COLO668 (cell line): Measurements from ENCODE around the gene ZMYND8.
"Not testable (repeated sequence)": the region's sequence is repeated elsewhere in the genome, so short reads cannot be mapped to it uniquely, and the experiment has no call there.

Experiments used
- DNase-seq: peaks from one replicate; lab custom pipeline; 2025; ENCODE audit not compliant: unreplicated experiment; lab: John Stamatoyannopoulos, UW

Gene ZMYND8

DNA sequence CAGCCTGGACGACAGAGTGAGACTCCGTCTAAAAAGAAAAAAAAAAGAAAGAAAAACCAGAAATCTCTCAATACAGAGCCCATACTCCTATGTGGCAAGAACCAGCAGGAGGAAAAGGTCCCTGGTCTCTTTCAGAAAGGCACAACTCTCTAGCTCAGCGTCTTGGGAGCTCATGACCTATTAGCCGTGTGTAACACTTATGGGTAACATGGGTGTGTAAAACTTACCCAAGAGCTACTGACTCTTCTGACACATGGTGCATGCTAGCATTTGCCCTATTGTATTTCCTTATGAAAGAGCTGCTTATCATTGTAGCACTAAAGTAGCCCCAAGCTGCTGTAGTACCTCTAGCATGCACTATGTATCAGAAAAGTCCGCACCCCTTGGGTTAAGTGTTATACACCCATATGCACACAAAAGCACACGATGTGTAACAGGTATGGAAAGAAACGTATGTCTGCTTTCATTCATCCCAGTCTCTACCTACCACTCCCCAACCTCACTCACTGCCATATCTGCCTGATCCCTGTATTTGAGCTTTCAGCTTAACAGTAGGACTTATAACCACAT, 85.4 kb downstream of the ZMYND8 start:
- no peak for DNase-seq

GRCh38 chr20:47269309-47270165, 87.0 kb downstream of the ZMYND8 start:
- no peak for DNase-seq

DNA sequence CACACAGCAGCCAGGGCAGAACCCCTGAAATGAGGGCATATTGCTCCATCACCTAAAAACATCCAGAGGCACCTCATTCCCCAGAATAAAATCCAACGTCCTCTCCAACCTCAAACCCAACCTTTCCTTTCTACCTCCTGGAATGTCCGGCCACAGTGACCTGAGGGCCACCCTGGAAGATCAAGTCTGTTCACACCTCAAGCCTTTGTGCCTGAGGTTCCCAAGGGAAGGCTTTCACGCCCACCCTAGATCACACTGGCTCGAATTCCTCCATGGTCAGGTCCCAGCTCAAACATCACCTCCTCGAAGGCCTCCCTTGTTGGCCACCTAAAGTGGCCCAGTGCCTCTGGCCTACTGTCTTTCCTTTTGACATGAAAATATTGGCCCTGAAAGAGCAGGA, 88.9 kb downstream of the ZMYND8 start:
- no peak for DNase-seq

DNA sequence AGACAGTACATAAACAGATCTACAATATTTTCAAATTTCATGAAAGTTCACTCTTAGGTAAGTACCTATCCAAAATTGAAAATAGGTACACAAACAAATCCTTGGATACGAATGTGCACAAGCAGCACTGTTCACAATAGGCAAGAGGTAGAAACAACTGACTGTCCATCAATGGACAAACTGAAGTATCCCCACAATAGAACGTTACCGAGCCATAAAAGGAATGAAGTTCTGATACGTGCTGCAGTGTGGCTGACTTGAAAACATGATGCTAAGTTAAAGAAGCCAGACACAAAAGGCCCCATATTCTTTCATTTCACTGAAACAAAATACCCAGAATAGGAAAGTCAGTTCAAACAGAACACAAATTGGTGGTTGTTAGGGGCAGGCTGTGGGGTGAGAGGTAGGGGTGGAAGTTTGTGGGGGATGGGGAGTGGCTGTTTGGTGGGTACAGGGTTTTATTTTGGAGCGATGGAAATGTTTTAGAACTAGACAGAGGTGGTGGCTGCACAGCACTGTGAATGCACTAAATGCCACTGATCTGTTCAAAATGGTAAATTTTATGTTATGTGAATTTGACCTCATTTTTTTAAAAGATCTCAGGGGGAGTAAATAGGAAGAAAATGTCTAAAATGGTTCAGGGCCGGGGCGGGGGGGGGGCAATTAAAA, 89.5 kb downstream of the ZMYND8 start:
- no peak for DNase-seq

DNA sequence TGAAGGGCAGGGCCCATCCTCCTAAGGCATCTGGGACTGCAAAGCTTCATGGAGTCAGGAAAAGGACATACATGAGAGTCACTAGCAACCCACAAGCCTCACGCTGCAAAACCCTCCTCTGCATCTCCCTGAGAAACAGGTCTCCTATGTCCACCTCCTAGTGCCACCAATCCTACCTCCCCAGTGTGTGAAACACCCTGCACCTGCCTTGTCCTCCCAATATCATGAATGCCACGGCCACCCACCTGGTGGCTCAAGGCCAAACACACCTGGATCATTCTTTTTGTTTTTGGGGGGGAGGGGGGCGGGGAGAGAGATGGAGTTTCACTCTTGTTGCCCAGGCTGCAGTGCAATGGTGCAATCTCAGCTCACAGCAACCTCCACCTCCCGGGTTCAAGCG, 90.5 kb downstream of the ZMYND8 start:
- DNase-seq, result peak; percentile 65

- no peak for DNase-seq
Measured at GRCh38 chr20:47265214-47265613, 91.3 kb downstream of the ZMYND8 start.

DNA sequence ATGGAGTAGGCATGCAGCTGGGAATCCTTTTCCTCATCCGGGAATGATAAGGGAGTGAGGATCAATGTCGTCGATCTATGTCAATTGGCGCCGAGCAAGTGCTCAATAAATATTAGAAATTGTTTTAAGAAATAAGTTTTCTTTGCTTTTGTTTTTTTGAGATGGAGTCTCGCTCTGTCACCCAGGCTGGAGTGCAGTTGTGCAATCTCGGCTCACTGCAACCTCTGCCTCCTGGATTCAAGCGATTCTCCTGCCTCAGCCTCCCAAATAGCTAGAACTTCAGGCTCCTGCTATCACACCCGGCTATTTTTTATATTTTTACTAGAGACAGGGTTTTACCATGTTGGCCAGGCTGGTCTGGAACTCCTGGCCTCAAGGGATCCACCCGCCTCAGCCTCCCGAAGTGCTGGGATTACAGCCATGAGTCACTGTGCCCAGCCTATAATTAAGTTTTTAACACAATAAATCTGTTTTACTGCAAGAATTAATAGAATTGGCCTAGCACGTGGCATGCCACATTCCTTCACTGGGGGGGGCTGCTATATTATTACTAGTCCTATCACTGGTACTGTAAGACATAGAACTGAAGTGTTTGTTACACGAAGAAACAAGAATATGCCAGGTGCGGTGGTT, 92.2 kb downstream of the ZMYND8 start:
- DNase-seq, result not testable (repeated sequence)

DNA sequence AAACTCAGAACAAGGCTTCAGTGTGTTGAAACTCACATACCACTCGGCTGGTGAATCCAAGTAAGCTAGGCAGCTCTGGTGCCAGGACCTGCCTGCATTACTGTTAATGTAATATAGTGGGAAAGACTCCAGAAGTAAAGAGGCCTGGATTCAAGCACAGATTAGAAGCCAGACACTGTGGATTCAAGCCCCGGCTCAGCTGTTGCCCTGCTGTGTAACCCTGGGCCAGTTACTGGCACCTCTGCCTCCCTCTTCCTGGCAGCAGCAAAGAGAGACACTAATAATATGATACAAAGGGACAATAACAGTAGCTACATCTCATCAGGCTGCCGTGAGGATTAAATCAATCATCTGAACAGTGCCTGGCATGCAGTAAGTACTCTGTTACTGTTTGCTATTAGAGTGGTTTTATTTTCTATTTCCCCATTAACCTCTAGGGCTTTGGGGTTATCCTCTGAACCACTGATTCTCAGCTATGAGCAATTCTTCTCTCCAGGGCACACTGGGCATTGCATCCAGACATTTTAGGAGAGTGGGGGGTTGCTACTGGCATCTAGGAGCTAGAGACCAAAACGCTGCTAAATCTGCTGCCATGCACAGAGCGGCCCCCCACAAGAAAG, 92.9 kb downstream of the ZMYND8 start:
- DNase-seq, result no peak

- DNase-seq, result no peak
Measured at GRCh38 chr20:47263080-47263464, 93.4 kb downstream of the ZMYND8 start.

- peak; percentile 6 for DNase-seq
Measured at GRCh38 chr20:47262365-47263013, 94.0 kb downstream of the ZMYND8 start.

DNA sequence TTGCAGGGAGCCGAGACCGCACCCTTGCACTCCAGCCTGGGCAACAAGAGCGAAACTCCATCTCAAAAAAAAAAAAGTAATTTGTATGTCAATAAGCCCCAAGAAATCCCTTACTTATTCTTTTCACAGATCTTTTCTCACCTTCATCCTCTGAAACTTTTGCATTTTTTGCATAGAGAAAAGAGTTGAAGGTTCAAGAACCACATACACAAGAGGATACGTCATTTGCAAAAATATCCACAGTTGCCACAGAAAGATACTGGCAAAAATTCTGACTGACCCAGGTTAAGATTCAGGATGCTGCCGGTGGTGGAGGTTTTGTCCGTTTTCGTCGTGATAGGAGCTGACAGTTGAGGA, 94.5 kb downstream of the ZMYND8 start:
- no peak for DNase-seq

DNA sequence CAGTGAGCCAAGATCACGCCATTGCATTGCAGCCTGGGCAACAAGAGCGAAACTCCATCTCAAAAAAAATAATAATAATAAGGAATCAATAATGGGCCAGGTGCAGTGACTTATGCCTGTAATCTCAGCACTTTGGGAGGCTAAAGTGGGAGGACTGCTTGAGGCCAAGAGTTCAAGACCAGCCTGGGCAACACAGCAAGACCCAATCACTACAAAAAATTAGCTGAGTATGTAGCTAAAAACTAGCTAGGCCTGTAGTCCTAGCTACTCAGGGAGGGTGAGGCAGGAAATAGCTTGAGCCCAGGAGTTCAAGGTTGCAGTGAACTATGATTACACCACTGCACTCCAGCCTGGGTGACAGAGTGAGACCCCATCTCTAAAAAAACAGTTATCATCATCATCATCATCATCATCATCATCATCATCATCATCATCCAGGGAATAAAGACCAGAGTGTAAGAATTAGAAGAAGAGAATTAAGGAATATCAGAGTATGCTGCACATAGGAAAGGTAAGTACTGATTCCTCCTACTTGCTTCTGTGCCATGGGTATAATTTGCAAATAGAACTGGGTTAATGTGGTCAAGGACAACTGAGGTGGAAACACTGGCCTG, 95.2 kb downstream of the ZMYND8 start:
- not testable (repeated sequence) for DNase-seq

DNA sequence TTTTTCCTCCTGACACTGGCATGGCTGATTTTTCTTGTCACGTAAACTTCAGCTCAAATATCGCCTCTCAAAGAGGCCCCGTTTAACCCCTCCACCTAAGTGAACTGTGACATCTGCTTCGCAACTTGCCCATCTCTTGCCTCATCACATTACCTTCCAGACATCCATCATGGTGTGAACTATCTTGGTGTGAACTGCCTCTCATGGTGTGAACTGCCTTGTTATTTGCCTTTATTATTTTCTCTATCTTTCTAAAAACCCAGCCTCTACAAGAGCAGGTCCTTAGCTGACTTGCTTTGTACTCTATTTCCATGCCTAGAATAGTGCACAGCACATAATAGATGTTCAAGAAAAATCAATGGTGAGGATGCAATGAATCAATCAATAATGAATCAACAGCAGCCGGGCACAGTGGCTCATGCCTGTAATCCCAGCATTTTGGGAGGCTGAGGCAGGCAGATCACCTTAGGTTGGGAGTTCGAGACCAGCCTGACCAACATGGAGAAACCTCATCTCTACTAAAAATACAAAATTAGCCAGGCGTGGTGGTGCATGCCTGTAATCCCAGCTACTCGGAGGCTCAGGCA, 95.9 kb downstream of the ZMYND8 start:
- DNase-seq, result not testable (repeated sequence)

GRCh38 chr20:47258745-47259695, 97.5 kb downstream of the ZMYND8 start:
- DNase-seq, result no peak

GRCh38 chr20:47257771-47258170, 98.7 kb downstream of the ZMYND8 start:
- DNase-seq, result no peak

DNA sequence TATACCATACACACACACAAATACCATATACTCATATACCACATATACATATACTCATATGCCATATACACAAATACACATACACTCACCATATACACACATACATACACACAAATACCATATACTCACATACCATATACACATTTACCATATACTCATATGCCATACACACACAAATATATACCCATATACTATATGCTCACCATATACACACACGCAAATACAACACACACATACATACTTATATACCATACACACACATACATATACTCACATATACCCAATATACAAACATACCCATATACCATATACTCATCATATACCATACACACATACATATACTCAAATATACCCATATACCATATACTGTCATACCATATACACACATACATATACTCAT, 99.2 kb downstream of the ZMYND8 start:
- DNase-seq, result no peak

DNA sequence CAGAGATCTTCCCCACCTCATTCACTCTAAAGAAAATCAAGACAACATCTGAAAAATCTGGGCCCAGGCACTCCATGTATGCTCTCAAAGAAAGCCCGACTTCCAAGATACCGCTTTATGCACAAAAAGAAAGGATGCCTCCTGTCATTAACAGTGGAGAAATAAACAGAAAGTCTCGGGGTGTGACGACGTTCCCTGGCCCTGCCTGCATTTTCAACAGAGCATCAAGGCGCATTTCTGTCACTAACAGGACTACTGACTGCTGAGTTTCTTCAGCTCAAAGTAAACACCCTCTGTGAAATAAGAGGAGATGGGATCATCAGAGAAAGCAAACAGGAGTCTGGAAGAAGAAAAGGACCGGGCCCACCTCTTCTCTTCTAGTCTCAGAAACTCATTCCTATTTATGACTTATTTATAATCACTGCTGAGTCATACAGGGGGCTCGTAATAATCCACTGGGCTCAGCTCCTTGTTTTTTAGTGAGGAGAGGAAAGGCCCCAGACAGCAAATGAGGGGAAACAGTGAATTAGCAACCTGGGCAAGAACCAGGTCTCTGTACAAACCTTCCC, 99.7 kb downstream of the ZMYND8 start:
- no peak for DNase-seq

DNA sequence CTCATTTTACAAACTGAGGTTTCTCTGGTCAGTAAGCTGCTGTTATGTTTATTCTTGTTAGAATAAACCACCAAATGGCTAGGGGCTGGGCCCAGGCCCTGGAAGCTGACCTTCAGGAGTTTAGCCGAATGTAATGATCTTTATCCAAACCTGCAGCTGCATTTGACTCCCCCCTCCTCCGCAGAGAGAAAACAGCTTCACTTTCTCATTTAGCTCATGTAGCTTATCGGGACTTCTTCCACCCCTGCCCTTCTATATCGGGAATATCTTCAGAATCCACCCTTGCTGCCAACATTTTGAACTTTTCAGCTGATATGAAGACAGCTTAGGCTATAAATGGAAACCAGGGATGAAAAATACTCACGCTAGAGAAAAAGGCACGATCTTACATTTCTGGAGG, 102.6 kb downstream of the ZMYND8 start:
- no peak for DNase-seq

- DNase-seq, result no peak
Measured at GRCh38 chr20:47252879-47253307, 103.6 kb downstream of the ZMYND8 start.
